Panc1 (cell line): ENCODE measurements around the gene CACNA2D3.

Source experiments
- CTCF ChIP-seq: fragments of 450-650 bp; IDR thresholded peaks from 2 replicates; pipeline ENCODE4 v1.5.1; 2017; ENCODE audit warnings: mild to moderate bottlenecking
- POLR2AphosphoS5 ChIP-seq: IDR thresholded peaks from 2 replicates; pipeline ENCODE4 v1.6.1; 2012; ENCODE audit warnings: mild to moderate bottlenecking, low read depth, low read length, moderate library complexity
- SIN3A ChIP-seq: IDR thresholded peaks from 2 replicates; pipeline ENCODE4 v1.6.1; 2012; ENCODE audit warnings: low read depth, mild to moderate bottlenecking, low read length, moderate library complexity, borderline replicate concordance; ENCODE audit not compliant: insufficient read depth

- no peak for TF ChIP-seq CTCF
- no peak for TF ChIP-seq SIN3A
- TF ChIP-seq POLR2AphosphoS5, result no peak
Observed at GRCh38 chr3:54565956-54566355, 443.6 kb downstream of the CACNA2D3 start.
